GM12865 (cell line): Measurements from ENCODE around the gene RDX.

ENCODE experiments used
- DNase-seq: peaks from one replicate; pipeline ENCODE4 v3.0.0; 2010; ENCODE audit warnings: low read depth
- H3K4me3 ChIP-seq: 2 replicates; pipeline ENCODE4 v1.5.1; 2011; ENCODE audit warnings: mild to moderate bottlenecking, low read depth, low read length, control low read depth
- CTCF ChIP-seq: IDR thresholded peaks from 2 replicates; pipeline ENCODE4 v1.5.1; 2011; ENCODE audit warnings: low read length, control low read depth, low read depth, inconsistent platforms; ENCODE audit not compliant: insufficient read depth; ENCODE audit errors: missing control alignments

The RDX gene

DNA sequence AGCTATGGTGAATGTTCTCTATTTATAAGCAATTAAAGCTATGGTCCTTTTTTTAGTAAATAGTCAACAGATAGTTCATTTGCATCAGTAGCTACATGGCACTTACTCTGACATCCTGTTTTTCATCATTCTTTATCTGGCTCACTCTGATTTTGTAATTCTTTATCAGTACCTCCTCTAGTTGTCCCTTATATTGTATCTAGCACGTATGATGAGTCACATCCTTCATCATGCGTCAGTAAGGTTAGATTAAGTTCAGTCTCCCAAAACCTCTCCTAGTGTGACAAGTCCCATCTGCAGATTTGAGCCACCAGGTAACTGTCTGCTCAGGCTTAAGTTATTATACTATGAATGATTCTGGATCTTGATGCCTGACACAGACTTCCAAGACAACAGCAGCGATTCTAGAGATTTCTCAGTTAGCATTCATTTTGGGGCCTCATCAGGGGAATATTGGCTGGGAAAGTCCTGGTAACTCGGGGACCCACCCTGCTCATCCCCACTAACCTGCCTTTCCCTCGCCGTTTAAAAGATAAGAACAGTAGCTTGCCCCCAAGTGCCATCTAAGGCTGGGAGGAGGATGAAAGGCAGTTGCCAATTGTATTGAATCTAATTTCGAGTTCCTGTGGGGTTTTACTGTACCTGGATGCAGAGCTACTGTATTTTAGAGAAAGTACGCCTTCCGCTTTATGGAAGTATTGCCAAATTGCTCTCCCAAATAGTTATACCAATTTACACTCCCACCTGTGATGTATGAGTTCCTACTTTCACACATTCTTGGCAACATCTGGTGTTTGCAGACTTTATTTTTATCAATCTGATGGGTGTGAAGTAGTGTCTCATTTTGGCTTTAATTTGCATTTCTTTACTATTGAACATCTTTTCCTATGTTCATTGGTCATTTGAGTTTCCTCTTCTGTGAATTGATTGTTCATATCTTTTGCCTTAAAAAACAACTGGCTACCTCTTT, 147.4 kb downstream of the RDX start:
- no peak for TF ChIP-seq CTCF
- peak; percentile 9 for DNase-seq
- no peak overlapping the region for H3K4me3 ChIP-seq

DNA sequence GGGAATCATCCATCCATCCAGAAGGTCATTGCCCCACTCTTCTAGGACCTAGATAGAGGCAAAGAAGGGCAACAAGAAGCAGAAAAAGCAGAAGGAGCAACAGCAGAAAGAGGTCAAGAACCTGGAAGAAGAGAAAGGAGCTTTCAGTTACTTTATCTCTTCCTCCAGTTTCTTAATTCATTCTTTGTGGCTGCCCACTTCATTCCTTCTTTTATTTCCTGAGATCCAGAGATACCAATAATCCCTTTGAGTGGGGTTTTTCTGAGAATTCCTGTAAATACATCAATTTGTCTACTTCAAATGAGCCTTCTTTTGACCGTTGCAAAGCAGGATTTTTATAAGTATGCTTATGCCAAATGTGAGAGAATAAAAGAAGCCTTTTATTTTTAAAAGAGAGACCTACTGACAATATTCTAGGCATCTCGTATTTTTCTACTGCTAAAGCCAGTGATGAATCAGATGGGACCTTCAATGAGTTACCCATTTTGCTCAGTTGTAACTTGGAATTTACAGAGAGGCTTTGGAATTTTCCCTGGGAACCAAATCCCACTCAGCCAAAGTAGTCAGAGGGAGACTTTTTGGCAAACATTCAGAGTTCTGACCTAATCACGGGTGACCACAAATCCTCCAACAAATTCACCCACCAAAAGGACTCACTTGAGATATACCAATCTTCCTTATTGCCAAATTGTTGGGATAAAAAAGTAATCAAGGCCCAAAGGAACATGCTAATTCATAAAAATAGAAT, 148.3 kb downstream of the RDX start:
- no peak for DNase-seq

DNA sequence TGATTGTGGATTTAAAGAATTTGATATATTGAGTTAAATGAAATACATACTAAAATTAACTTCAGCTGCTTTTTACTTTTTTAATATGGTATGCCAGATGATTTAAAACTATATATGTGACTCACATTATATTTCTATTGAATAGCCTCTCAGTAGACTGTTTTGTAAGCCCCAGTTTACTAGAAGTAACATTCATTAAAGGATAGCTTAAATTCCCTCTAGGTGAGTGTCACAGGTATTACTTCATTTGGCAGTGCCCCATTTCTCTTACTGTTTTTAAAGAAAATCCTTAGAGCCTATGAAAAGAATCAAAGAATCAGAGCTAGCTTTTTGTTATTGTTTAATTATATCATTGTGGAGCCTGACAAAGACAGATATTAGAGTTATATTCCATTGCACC, 154.6 kb downstream of the RDX start:
- no peak overlapping the region for H3K4me3 ChIP-seq
- no peak for TF ChIP-seq CTCF
- no peak for DNase-seq

More for the DNA sequence above, 148.3 kb downstream of the RDX start:
- no peak for TF ChIP-seq CTCF
- no peak overlapping the region for H3K4me3 ChIP-seq

- no peak for TF ChIP-seq CTCF
- DNase-seq, result no peak
Measured at GRCh38 chr11:110134110-110134509, 162.3 kb downstream of the RDX start.

DNA sequence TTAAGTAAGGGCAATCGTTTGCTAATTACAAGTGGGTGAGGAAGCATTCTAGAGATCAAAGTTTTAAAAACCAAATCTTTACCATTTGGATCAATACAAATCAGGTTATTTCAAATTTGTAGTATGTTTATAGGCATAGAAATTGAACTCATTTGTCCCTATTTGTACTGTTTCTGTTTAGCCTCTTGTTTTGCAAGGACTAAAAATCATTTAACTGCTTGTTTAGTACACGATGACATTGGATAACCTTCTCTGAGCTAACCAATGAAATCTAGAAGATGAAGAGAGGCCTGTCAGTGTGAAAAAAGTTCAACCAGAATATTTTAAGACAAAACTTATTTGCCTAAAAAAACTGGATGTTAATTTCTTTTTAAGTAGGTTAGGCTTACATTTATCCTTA, 163.3 kb downstream of the RDX start:
- no peak for DNase-seq

More at GRCh38 chr11:110134110-110134509, 162.3 kb downstream of the RDX start:
- H3K4me3 ChIP-seq, result no peak overlapping the region

More for the DNA sequence above, 163.3 kb downstream of the RDX start:
- no peak for TF ChIP-seq CTCF
- H3K4me3 ChIP-seq, result no peak overlapping the region
